Gastrocnemius medialis (tissue), 4 donors: ENCODE measurements around the gene PLA2G12B.

Experiments
- CTCF ChIP-seq, 5 experiments: fragments of 450-650 bp in 3 of 5; fragments of 200-600 bp in 2 of 5; sonication (generic) in 2 of 5; IDR thresholded peaks in 4 of 5; conservative IDR thresholded peaks in 1 of 5; 1 replicate in 4 of 5; 2 replicates in 1 of 5; pipeline ENCODE4 v1.5.1; 2016 to 2019; ENCODE audit warnings: antibody characterized with exemption in 5 of 5, mild to moderate bottlenecking in 3 of 5, moderate library complexity in 3 of 5
- POLR2A ChIP-seq, 2 donors: fragments of 450-650 bp; IDR thresholded peaks; one replicate each; pipeline ENCODE4 v1.6.1; 2017; ENCODE audit warnings: antibody characterized with exemption in 2 of 2, mild to moderate bottlenecking in 2 of 2, moderate library complexity in 2 of 2

GRCh38 chr10:72935361-72935760, 19.2 kb downstream of the PLA2G12B start:
- TF ChIP-seq CTCF (IDR thresholded peaks at IDR 0.05 in 4 of 5, conservative IDR thresholded peaks at IDR 0.05 in 1 of 5) (no peak), POLR2A (IDR thresholded peaks at IDR 0.05) (no peak)
